ENCODE results near the gene MBNL2.

- no peak for TF ChIP-seq CTCF (IDR thresholded peaks at IDR 0.05)
- no peak for TF ChIP-seq POLR2A (IDR thresholded peaks at IDR 0.05)
Observed at GRCh38 chr13:97296740-97297139, 74.6 kb downstream of the MBNL2 start.
